Peyer's patch (tissue), 4 donors: ENCODE results near the gene JHY. TPM values are rescaled to one million over a fixed set of nuclear protein-coding genes. Genes with fewer than 3 reads are reported as not detected.

Experiments
- DNase-seq, 3 donors: peaks; one replicate each; pipeline ENCODE4 v3.0.0-alpha.2; 2017 to 2019
- H3K27ac ChIP-seq, 4 donors: fragments of 200-600 bp; sonication (generic); one replicate each; pipeline ENCODE4 v1.5.1; 2016 to 2019
- H3K27me3 ChIP-seq, 2 donors: fragments of 200-600 bp; sonication (generic); one replicate each; pipeline ENCODE4 v1.5.1; 2019
- H3K36me3 ChIP-seq, 3 donors: fragments of 200-600 bp; sonication (generic); one replicate each; pipeline ENCODE4 v1.5.1; 2016 to 2019
- H3K4me1 ChIP-seq, 4 donors: fragments of 200-600 bp; sonication (generic); one replicate each; pipeline ENCODE4 v1.5.1; 2016 to 2019
- H3K4me3 ChIP-seq, 4 donors: fragments of 200-600 bp; sonication (generic); 1 replicate in 3 of 4; 2 replicates in 1 of 4; pipeline ENCODE4 v1.5.1; 2016 to 2019; ENCODE audit warnings: mild to moderate bottlenecking in 1 of 4
- H3K9me3 ChIP-seq, 4 donors: fragments of 200-600 bp; sonication (generic); one replicate each; pipeline ENCODE4 v1.5.1; 2016 to 2019; ENCODE audit warnings: mild to moderate bottlenecking in 1 of 4
- CTCF ChIP-seq, 6 experiments: fragments of 450-650 bp in 4 of 6; fragments of 200-600 bp in 2 of 6; sonication (generic) in 1 of 6; IDR thresholded peaks; one replicate each; pipeline ENCODE4 v1.5.1; 2017 to 2019; ENCODE audit warnings: antibody characterized with exemption in 6 of 6, mild to moderate bottlenecking in 3 of 6, moderate library complexity in 1 of 6
- POLR2A ChIP-seq, 2 donors: fragments of 450-650 bp; IDR thresholded peaks; one replicate each; pipeline ENCODE4 v1.5.1; 2017; ENCODE audit warnings: antibody characterized with exemption in 2 of 2, mild to moderate bottlenecking in 2 of 2, moderate library complexity in 2 of 2
- total RNA-seq, 4 donors: library from RNA; depleted of rRNA; stranded (reverse); fragments of >200 nt; gene quantifications; one replicate each; pipeline ENCODE4 v1.1.0, GENCODE V29; 2016

The JHY gene
- total RNA-seq, 4 donors from 2014 or later, result 1.8 to 15.7 (median 3.0) TPM

- Histone ChIP-seq H3K27ac (no peak overlapping the region), H3K4me3 (no peak overlapping the region), H3K36me3 (no peaks in the 10 kb centered on the region), H3K9me3 (no peaks in the 10 kb centered on the region), H3K4me1 (no peaks in the 10 kb centered on the region), H3K27me3 (no peaks in the 10 kb centered on the region)
- no peak for DNase-seq
- TF ChIP-seq CTCF (IDR thresholded peaks at IDR 0.05) (no peak), POLR2A (IDR thresholded peaks at IDR 0.05) (no peak)
These were observed 18.1 kb downstream of the JHY start for GRCh38 chr11:122900587-122901202.

GRCh38 chr11:122902951-122903350 is 20.4 kb downstream of the JHY start:
- Histone ChIP-seq H3K27ac (no peak overlapping the region), H3K9me3 (no peaks in the 10 kb centered on the region), H3K4me1 (no peaks in the 10 kb centered on the region), H3K4me3 (no peak overlapping the region), H3K36me3 (no peaks in the 10 kb centered on the region), H3K27me3 (no peaks in the 10 kb centered on the region)
- no peak for TF ChIP-seq POLR2A (IDR thresholded peaks at IDR 0.05)
- DNase-seq, result no peak

GRCh38 chr11:122910775-122911174 is 28.2 kb downstream of the JHY start:
- Histone ChIP-seq H3K27me3 (no peaks in the 10 kb centered on the region), H3K27ac (no peak overlapping the region), H3K4me3 (no peak overlapping the region), H3K36me3 (no peaks in the 10 kb centered on the region), H3K4me1 (no peaks in the 10 kb centered on the region), H3K9me3 (no peaks in the 10 kb centered on the region)
- TF ChIP-seq POLR2A (IDR thresholded peaks at IDR 0.05) (no peak), CTCF (IDR thresholded peaks at IDR 0.05) (no peak)
- no peak for DNase-seq

- Histone ChIP-seq H3K9me3 (no peaks in the 10 kb centered on the region), H3K4me1 (no peaks in the 10 kb centered on the region), H3K27me3 (no peaks in the 10 kb centered on the region), H3K36me3 (no peaks in the 10 kb centered on the region), H3K4me3 (no peak overlapping the region), H3K27ac (no peak overlapping the region)
- TF ChIP-seq POLR2A (IDR thresholded peaks at IDR 0.05) (no peak), CTCF (IDR thresholded peaks at IDR 0.05) (no peak)
- no peak for DNase-seq
These were observed 34.8 kb downstream of the JHY start for GRCh38 chr11:122917311-122917710.

GRCh38 chr11:122918734-122919133 is 36.2 kb downstream of the JHY start:
- Histone ChIP-seq H3K27ac (no peak overlapping the region), H3K36me3 (no peaks in the 10 kb centered on the region), H3K4me3 (no peak overlapping the region), H3K9me3 (no peaks in the 10 kb centered on the region), H3K27me3 (no peaks in the 10 kb centered on the region), H3K4me1 (no peaks in the 10 kb centered on the region)
- DNase-seq, result no peak
- TF ChIP-seq POLR2A (IDR thresholded peaks at IDR 0.05) (no peak), CTCF (IDR thresholded peaks at IDR 0.05) (no peak)

- TF ChIP-seq CTCF (IDR thresholded peaks at IDR 0.05) (no peak), POLR2A (IDR thresholded peaks at IDR 0.05) (no peak)
- DNase-seq, result no peak
- Histone ChIP-seq H3K27me3 (no peaks in the 10 kb centered on the region), H3K4me3 (no peak overlapping the region), H3K36me3 (no peaks in the 10 kb centered on the region), H3K4me1 (no peaks in the 10 kb centered on the region), H3K27ac (no peak overlapping the region), H3K9me3 (no peaks in the 10 kb centered on the region)
These were observed 38.0 kb downstream of the JHY start for GRCh38 chr11:122920579-122920978.
